AG04449 (cell line): ENCODE results near the gene SEPTIN1.
"Not testable (repeated sequence)": the region's sequence is repeated elsewhere in the genome, so short reads cannot be mapped to it uniquely, and the experiment has no call there.

Experiments
- CTCF ChIA-PET: fragments of 350-600 bp; formaldehyde crosslinking; extraction: SDS; loops from one replicate; lab custom pipeline; 2021; ENCODE audit warnings: antibody characterized with exemption; lab: Yijun Ruan, JAX
- POLR2A ChIA-PET: fragments of 400-600, 350-600 bp; formaldehyde crosslinking; extraction: SDS; loops from one replicate; lab custom pipeline; 2020; ENCODE audit warnings: antibody characterized with exemption, inconsistent platforms; lab: Yijun Ruan, JAX
- DNase-seq: peaks from one replicate; pipeline ENCODE4 v3.0.0-alpha.2; 2010; ENCODE audit warnings: low read depth, low spot score
- H3K4me3 ChIP-seq: 2 replicates; pipeline ENCODE4 v1.5.1; 2011; ENCODE audit warnings: low read depth, mild to moderate bottlenecking, control low read depth, low read length
- TF ChIP-seq, protein P1 (sequence below): IDR thresholded peaks from one replicate; pipeline ENCODE4 v1.5.1; 2011; ENCODE audit warnings: mild to moderate bottlenecking, moderate library complexity, low read length, control low read depth, inconsistent platforms; ENCODE audit not compliant: insufficient read depth; ENCODE audit errors: missing control alignments

Gene SEPTIN1

DNA sequence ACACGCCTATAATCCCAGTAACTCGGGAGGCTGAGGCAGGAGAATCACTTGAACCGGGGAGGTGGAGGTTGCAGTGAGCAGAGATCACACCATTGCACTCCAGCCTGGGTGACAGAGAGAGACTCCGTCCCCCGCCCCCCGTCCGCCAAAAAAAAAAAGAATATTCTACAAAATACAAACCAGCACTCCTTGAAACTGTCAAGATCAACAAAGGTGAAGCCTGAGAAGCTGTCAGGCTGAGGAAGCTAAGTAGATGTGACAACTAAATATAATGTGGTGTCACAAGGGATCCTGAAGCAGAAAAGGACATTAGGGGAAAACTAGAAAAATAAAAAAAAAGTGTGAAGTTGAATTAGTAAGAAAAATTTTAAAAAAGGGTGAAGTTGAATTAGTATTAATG, 33.4 kb downstream of the SEPTIN1 start:
- no peak overlapping the region for H3K4me3 ChIP-seq
- DNase-seq = no peak
- ChIA-PET CTCF (no interaction called here), POLR2A (interaction anchor here (0.6 kb wide), 1 partner anchor 14 kb away, joined by 4 read pairs; no protein-coding TSS in a partner anchor)
- TF ChIP-seq, protein P1, sequence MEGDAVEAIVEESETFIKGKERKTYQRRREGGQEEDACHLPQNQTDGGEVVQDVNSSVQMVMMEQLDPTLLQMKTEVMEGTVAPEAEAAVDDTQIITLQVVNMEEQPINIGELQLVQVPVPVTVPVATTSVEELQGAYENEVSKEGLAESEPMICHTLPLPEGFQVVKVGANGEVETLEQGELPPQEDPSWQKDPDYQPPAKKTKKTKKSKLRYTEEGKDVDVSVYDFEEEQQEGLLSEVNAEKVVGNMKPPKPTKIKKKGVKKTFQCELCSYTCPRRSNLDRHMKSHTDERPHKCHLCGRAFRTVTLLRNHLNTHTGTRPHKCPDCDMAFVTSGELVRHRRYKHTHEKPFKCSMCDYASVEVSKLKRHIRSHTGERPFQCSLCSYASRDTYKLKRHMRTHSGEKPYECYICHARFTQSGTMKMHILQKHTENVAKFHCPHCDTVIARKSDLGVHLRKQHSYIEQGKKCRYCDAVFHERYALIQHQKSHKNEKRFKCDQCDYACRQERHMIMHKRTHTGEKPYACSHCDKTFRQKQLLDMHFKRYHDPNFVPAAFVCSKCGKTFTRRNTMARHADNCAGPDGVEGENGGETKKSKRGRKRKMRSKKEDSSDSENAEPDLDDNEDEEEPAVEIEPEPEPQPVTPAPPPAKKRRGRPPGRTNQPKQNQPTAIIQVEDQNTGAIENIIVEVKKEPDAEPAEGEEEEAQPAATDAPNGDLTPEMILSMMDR = no peak

DNA sequence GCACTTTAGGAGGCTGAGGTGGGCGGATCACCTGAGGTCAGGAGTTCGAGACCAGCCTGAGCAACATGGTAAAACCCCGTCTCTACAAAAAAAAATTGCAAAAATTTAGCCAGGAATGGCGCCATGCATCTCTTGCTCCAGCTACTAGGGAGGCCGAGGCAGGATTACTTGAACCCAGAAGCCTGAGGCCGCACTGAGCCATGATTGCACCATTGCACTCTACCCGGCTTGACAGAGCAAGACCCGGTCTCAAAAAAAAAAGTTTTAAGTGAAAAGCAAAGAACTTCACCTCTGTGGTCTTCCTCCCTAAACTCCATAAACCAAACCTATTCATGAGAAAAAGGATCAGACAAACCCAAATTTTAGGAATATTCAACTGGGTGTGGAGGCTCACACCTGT, 34.2 kb downstream of the SEPTIN1 start:
- ChIA-PET POLR2A (no interaction called here), CTCF (no interaction called here)
- no peak overlapping the region for H3K4me3 ChIP-seq
- TF ChIP-seq, protein P1 = no peak
- no peak for DNase-seq

DNA sequence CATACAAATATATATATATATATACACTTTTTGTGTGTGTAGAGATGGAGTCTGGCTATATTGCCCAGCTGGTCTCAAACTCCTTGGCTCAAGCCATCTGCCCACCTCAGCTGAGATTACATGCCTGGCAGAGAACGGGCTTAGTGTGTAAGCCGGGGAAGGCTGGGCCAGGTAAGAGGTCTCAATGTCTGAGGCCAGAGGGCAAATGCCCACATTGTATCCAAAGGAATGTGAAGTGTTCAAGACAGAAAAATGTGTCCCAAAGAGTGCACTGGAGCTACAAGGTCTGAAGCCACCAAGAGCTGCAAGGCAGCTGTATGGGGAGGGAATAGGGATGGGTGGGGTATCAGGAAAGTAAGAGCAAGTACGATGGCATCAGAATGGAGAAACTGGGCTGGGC, 36.1 kb downstream of the SEPTIN1 start:
- CTCF ChIA-PET = no interaction called here

DNA sequence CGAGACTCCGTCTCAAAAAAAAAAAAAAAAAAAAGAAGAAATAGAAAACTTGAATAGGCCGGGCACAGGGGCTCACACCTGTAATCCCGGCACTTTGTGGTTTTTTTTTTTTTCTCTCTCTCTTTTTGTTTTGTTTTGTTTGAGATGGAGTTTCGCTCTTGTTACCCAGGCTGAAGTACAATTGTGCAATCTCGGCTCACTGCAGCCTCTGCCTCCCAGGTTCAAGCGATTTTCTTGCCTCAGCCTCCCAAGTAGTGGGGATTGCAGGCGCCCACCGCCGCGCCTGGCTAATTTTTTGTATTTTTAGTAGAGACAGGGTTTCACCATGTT, 38.9 kb downstream of the SEPTIN1 start:
- DNase-seq, H3K4me3 ChIP-seq, CTCF ChIA-PET, POLR2A ChIA-PET: not testable (repeated sequence)

More for the DNA sequence above, 36.1 kb downstream of the SEPTIN1 start:
- DNase-seq = no peak
- POLR2A ChIA-PET = no interaction called here
- TF ChIP-seq, protein P1 = no peak
- H3K4me3 ChIP-seq = no peak overlapping the region

DNA sequence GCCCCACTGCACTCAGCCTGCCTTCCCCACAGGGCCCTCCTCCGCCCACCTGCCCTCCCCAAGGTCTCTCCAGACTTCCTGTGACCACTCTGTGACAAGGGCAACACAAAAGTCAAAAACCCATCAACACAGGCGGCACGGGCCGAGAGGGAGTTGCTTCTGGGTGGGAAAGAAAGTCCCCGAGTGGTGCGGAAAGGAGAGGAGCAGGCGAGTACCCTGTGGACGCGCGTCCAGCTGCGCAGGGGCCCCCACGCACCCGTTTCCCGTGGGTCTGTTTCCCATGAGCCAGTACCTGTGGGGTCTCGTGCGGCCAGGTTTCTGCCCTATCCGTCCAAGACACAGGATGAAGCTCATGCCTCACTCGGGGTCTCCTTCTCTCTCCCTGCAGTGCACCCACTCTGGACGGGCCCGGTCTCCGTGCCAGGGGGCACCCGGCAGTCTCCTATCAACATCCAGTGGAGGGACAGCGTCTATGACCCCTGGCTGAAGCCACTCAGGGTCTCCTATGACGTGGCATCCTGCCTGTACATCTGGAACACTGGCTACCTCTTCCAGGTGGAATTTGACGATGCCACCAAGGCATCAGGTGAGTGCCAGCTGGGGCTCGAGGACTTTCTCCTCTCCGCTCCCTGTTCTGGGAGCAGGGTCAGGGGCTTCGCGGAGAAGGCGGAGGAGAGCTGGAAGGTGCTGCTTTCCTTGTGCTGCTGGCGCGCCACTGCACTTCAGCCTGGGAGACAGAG, 39.4 kb downstream of the SEPTIN1 start:
- POLR2A ChIA-PET = no interaction called here
- CTCF ChIA-PET = no interaction called here
- TF ChIP-seq, protein P1 = no peak
- DNase-seq = no peak
- no peak overlapping the region for H3K4me3 ChIP-seq

DNA sequence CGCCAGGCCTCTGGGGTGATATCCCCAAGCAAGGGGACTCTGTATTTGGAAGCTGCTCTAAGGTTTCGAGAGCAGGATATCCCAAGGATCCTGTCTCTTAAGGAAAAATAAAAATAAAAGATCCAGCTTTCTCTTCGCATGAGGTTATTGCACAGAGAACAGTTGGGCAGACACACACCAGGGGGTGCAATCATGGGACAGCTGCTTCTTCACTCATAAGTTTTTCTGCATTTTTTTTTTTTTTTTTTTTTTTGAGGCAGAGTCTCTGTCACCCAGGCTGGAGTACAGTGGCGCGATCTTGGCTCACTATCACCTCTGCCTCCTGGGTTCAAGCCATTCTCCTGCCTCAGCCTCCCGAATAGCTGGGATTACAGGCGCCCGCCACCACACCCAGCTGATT, 40.4 kb downstream of the SEPTIN1 start:
- DNase-seq, H3K4me3 ChIP-seq, POLR2A ChIA-PET: not testable (repeated sequence)
- CTCF ChIA-PET = interaction anchor here (1.6 kb wide), 1 partner anchor 67 kb away, joined by 4 read pairs; no protein-coding TSS in a partner anchor

DNA sequence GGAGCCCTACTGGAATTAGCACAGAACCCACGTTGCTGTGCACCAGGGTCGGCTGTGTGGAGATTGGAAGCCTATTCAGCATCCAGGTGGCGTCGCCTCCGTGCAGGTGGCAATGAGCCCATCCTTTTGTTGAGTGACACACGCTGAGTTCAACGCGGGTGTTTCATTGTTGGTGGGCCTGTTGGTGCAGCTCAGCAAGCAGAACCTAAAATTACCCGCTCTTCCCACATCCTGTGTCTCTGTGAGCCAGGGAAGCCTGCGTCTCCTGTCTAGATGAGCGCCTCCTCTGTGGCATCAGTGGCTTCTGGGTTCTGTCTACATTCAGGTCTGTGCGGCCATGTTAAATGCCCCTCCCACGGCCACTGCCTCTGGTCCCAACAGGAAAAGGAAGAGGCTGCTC, 41.7 kb downstream of the SEPTIN1 start:
- DNase-seq = no peak
- CTCF ChIA-PET = no interaction called here
- POLR2A ChIA-PET = no interaction called here

DNA sequence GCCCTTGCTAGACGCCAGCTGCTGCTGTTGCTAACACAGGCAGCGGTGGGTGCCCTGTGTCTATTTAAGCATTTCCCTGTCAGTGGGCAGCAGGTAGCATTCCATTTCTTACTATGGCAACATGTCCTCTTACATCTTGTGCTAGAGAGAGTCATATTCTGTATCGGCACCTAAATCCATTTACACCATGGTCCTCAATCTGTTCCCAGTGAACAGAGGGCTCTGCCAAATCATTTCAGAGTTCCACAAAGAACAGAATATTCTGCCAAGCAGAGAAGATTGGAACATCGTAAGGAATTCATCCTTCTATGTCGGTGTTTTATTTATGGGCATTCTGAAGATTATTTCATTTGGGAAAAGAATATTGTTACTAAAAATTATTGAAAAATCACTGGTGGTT, 43.6 kb downstream of the SEPTIN1 start:
- POLR2A ChIA-PET, H3K4me3 ChIP-seq, DNase-seq, CTCF ChIA-PET: not testable (repeated sequence)

More for the DNA sequence above, 41.7 kb downstream of the SEPTIN1 start:
- TF ChIP-seq, protein P1 = no peak
- H3K4me3 ChIP-seq = no peak overlapping the region

DNA sequence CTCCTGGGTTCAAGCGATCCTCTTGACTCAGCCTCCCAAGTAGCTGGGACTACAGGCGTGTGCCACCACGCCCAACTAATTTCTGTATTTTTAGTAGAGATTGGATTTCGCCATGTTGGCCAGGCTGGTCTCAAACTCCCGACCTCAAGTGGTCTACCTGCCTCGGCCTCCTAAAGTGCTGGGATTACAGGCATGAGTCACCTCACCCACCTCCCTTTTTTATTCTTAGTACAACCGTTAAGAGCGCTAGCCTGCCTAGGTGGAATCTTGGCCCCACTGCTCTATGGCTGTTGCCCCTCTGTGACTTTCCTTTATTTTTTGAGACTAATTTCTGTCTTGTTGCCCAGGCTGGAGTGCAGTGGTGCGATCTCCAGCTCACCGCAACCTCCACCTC, 44.4 kb downstream of the SEPTIN1 start:
- CTCF ChIA-PET, POLR2A ChIA-PET, H3K4me3 ChIP-seq, DNase-seq: not testable (repeated sequence)
